ENCODE results near the gene FNIP2. TPM values are rescaled to one million over a fixed set of nuclear protein-coding genes. Genes with fewer than 3 reads are reported as not detected.
"Not testable (repeated sequence)": the region's sequence is repeated elsewhere in the genome, so short reads cannot be mapped to it uniquely, and the experiment has no call there.

Gene FNIP2
- 10.5 and 12.3 TPM in 2 replicates for polyA plus RNA-seq (2014; cell fraction: cytosol; rRNA removed)
- 7.9 and 8.6 TPM in 2 replicates for polyA plus RNA-seq (2014; cell fraction: nucleus; rRNA removed)

GRCh38 chr4:158768555-158769174 lies at the start of gene FNIP2:
FNIP2 (plus strand) TSS chr4:158769026; CDS start chr4:158769213, 187 bp downstream.
- peak; percentile 75 for DNase-seq (ENCODE audit: low spot score)

DNA sequence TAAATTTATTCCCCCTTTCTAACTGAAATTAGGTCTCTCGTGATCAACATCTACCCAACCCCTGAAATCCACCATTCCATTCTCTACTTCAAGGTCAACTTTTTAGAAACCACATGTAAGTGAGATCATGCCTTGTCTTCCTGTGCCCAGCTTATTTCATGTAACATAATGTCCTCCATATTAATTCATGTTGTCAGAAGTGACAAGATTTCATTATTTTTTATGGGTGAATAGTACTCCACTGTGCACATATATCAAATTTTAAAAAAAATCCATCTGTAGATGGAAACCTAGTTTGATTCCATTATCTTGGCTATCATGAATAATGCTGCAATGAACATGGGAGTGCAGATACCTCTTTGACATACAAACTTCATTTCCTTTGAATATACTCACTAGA lies 47.1 kb upstream of the FNIP2 start:
- DNase-seq (ENCODE audit: low spot score) = no peak

GRCh38 chr4:158722291-158722916 lies 46.4 kb upstream of the FNIP2 start:
- peak; percentile 43 for DNase-seq (ENCODE audit: low spot score)

GRCh38 chr4:158722917-158723793 lies 45.7 kb upstream of the FNIP2 start, which contains the start of gene PPID:
PPID (minus strand) TSS chr4:158723396; CDS start chr4:158723288, 108 bp downstream.
- DNase-seq (ENCODE audit: low spot score) = peak; percentile 84

GRCh38 chr4:158724637-158725036 lies 44.2 kb upstream of the FNIP2 start:
- DNase-seq (ENCODE audit: low spot score) = no peak

DNA sequence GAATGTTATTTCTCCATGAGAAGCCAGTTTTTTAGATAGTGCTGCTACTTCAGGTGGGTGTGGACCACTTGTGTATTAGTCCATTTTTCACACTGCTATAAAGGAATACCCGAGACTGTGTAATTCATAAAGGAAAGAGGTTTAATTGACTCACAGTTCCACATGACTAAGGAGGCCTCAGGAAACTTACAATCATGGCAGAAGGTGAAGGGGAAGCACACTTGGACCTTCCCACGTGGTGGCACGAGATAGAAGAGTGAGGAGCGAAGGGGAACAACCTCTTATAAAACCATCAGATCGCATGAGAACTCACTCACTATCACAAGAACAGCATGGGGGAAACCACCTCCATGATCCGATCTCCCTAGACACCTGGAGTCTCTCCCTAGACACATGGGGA lies 42.2 kb upstream of the FNIP2 start:
- no peak for DNase-seq (ENCODE audit: low spot score)

- DNase-seq (ENCODE audit: low spot score) = no peak
Observed at GRCh38 chr4:158728236-158728635, 40.6 kb upstream of the FNIP2 start.

DNA sequence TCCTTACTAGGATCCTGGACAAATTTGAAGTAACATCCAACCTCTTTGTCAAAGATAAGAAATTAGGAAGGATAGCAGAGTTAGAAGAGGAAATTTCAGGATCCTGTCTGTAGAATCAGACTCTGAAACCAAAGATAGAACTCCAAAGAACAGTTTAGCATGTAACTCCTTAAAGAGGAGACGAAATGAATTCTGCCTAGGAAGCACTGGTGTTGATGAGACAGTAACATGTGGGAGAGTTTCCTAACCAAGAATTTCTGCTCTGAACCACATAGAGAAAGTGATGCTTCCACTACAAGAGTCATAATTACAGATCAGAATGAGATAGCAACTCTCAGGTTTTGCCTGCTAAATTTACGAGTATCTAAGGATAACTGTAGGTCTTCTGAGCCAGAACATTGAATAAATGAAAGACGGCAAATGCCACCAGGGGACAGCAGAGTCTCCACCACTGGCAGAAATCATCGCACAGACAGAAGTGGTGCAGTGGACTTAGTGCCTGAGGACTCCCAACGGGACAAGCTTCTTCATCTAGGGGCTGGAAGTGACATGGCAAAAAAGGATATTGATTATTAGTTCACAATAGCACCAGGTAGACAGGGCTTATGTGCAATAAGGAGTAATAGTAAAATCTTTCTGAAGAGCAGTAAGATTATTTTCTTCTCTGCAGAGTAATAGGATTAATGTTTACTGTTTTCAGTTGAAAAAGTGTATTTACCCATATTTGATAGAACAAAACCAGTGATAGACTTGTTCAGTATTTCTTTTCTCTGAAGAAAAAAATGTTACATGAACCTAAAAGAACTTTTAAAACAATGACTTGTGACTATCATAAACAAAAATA lies 38.9 kb upstream of the FNIP2 start:
- DNase-seq (ENCODE audit: low spot score) = peak; percentile 58

GRCh38 chr4:158738866-158739265 lies 30.0 kb upstream of the FNIP2 start:
- no peak for DNase-seq (ENCODE audit: low spot score)

GRCh38 chr4:158739600-158739999 lies 29.2 kb upstream of the FNIP2 start:
- DNase-seq (ENCODE audit: low spot score) = no peak

DNA sequence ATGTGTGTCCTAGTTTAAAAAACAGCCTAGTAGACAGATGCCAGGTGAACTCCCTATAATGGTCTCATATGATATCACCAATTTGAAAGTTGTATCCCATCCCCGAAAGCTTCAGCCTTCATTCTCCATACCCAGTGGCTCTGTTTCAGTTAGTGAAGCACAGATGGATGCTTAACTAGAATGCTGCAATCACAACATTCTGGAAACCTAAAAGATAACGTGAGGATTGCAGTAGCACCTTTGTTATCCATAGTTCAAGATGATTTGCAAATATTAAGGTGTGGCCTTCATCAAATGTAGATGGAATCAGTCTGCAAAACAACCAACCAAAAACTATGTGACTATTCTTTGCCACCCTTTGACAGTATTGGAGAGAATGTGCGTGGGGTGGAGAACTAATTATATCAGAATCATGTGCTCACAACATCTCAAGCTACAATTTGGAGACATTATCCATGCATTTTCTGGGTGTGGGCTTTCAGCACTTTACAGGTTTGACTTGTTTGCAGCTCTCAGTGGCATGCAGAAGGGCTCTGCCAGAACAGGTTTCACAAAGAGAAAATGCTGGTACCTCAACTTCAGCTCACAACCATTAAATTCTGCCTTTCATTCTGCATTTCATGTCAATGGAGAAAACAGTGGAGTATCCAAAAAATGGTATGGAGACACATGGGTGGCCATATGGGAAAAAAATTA lies 27.4 kb upstream of the FNIP2 start:
- no peak for DNase-seq (ENCODE audit: low spot score)

DNA sequence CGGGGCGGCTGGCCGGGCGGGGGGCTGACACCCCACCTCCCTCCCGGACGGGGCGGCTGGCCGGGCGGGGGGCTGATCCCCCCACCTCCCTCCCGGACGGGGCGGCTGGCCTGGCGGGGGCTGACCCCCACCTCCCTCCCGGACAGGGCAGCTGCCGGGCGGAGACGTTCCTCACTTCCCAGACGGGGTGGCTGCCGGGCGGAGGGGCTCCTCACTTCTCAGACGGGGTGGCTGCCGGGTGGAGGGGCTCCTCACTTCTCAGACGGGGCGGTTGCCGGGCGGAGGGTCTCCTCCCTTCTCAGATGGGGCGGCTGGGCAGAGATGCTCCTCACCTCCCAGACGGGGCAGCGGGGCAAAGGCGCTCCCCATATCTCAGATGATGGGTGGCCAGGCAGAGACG lies 22.3 kb upstream of the FNIP2 start:
- not testable (repeated sequence) for DNase-seq (ENCODE audit: low spot score)

DNA sequence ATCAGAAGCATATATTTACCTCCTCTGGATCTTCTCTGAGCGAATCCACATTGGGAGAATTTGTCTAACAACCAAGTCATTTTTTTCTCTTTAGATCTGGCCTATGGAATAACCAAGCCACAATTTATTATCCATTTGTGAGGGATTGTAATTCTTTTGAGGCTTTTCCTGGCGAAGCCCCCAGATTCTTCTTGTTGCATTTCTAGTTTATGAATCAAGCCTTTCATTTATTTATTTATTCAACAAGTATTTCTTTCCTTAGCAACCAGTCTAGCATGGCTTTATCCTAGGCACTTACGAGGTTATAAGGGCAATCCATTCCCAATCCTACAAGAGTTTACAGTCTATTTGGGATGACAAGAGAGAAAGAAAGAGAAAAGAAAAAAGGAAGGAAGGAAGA lies 18.4 kb upstream of the FNIP2 start:
- no peak for DNase-seq (ENCODE audit: low spot score)

DNA sequence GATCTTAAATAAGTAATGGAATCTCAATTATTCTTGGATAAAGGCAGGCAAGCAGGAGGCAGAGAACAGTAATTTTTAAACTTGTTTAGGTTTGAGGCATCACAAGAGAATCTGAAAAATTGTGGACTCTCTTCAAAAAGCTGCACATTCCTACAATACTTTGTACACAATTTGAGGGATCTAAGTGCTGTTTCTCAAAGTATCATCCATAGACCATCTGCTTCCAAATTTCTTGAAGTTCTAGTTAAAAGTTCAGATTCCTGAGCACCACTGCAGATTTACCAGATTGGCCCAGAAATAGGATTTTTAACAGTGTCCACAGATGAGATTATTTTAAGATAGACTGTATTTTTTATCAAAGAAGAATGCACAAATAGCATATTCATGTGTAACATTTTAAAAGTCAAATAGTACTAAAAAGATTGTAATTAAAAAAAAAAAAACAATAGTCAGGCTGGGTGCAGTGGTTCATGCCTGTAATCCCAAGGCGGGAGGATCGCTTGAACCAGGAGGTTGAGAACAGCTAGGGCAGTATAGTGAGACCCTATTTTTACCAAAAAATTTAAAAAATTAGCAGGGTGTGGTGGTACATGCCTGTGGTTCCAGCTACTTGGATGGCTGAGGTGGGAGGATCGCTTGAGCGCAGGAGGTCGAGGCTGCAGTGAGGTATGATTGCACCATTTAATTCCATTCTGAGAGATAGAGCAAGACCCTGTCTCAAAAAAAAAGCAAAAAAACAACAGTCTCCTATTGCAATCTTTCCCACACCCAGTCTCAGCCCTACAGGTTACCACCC lies 14.2 kb upstream of the FNIP2 start:
- DNase-seq (ENCODE audit: low spot score) = no peak

DNA sequence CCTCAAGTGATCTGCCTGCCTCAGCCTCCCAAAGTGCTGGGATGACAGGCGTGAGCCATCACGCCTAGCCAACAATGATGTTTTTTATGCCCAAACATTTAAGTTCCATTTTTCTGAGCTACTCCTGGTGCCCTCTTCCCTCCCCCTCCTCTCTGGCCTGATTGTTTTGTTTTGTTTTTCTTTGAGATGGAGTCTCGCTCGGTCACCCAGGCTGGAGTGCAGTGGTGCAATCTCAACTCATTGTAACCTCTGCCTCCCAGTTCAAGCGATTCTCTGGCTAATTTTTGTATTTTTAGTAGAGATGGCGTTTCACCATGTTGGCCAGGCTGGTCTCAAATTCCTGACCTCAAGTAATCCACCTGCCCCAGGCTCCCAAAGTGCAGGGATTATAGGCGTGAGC lies 13.0 kb upstream of the FNIP2 start:
- not testable (repeated sequence) for DNase-seq (ENCODE audit: low spot score)

- DNase-seq (ENCODE audit: low spot score) = no peak
Observed at GRCh38 chr4:158756588-158756987, 12.2 kb upstream of the FNIP2 start.

- DNase-seq (ENCODE audit: low spot score) = no peak
Observed at GRCh38 chr4:158758142-158758541, 10.7 kb upstream of the FNIP2 start.

GRCh38 chr4:158758703-158759102 lies 10.1 kb upstream of the FNIP2 start:
- DNase-seq (ENCODE audit: low spot score) = no peak

DNA sequence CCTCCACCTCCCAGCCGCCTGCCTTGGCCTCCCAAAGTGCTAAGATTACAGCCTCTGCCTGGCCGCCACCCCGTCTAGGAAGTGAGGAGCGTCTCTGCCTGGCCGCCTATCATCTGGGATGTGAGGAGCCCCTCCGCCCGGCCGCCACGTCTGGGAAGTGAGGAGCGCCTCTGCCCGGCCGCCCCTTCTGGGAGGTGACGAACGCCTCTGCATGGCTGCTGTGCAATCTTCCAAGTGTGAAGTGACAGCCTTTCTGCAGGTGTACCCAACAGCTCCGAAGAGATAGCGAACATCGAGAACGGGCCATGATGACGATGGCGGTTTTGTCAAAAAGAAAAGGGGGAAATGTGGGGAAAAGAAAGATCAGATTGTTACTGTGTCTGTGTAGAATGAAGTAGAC lies 9.3 kb upstream of the FNIP2 start:
- DNase-seq (ENCODE audit: low spot score) = not testable (repeated sequence)

DNA sequence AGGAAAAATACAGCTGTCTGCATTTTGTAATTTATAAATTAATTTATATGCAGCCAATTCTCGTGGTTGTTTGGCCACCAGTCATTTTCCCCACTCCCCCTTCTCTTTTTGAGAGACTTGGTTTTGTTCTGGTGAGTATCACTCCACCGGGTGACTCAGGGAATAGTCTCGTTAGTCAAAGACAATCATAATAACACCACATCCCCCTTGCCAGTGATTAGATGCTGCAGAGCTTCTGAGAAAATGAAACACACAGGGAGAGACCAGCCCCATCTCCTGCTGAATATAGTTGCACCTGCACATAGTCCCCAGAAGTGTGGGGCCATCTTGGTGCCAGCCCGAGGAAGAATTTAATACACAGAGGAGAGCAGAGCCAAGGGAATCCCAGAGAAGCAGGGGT lies 8.0 kb upstream of the FNIP2 start:
- no peak for DNase-seq (ENCODE audit: low spot score)
